ENCODE measurements around the gene LPAR1. TPM values are rescaled to one million over a fixed set of nuclear protein-coding genes. Genes with fewer than 3 reads are reported as not detected.

The LPAR1 gene
- total RNA-seq, 2 donors from 2014 or later: 5.0 to 5.9 TPM

DNA sequence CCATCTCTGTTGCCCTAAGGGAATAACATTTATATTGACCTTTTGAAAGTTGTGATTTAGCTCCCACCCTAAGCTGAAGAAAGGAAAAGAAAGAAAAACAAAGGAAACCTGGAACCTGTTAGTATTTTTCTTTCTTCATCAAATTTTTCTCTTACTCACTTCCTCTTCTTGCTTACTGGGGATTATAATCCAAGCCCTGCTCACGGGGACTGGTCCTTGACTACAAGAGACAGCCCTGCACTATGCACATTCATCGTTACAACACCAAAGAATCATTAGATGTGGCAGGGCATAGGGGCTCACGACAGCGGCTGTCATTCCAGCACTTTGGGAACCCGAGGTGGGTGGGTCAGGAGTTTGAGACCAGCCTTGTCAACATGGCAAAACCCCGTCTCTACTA, 37.8 kb upstream of the LPAR1 start:
- Mint-ChIP-seq H3K4me1 (no peaks in the 10 kb centered on the region), H3K27me3 (ENCODE audit: insufficient read depth) (peaks cover 2% of the 10 kb centered on the region), H3K4me3 (no peak overlapping the region), H3K27ac (no peak overlapping the region), H3K36me3 (ENCODE audit: low read depth) (no peaks in the 10 kb centered on the region), H3K9me3 (peaks cover 5% of the 10 kb centered on the region)
- no peak for TF ChIP-seq CTCF (conservative IDR thresholded peaks at IDR 0.05)
- 95 to 100% methylated on average over 2 to 6 of the region's 6 CpGs for WGBS, 2 experiments (ENCODE audit: insufficient coverage in 1 of 2, insufficient read length in 1 of 2)
- Histone ChIP-seq H3K4me1 (ENCODE audit: control insufficient read depth, insufficient read depth, low read length) (no peaks in the 10 kb centered on the region), H3K9ac (ENCODE audit: extremely low read depth, low read length, poor library complexity, severe bottlenecking) (no peak overlapping the region), H3K9me3 (ENCODE audit: control insufficient read depth, low read length) (no peaks in the 10 kb centered on the region), H3K36me3 (ENCODE audit: control insufficient read depth, insufficient read depth, low read length) (no peaks in the 10 kb centered on the region), H3K27ac (ENCODE audit: low read depth, low read length) (no peak overlapping the region), H3K4me3 (ENCODE audit: low read length) (no peak overlapping the region), H3K27me3 (ENCODE audit: control insufficient read depth, insufficient read depth, low read length, poor library complexity, severe bottlenecking) (no peaks in the 10 kb centered on the region)
- DNase-seq: no peak

- TF ChIP-seq CTCF (conservative IDR thresholded peaks at IDR 0.05): peak; percentile 43
- Histone ChIP-seq H3K36me3 (ENCODE audit: control insufficient read depth, insufficient read depth, low read length) (no peaks in the 10 kb centered on the region), H3K27me3 (ENCODE audit: control insufficient read depth, insufficient read depth, low read length, poor library complexity, severe bottlenecking) (no peaks in the 10 kb centered on the region), H3K27ac (ENCODE audit: low read depth, low read length) (no peak overlapping the region), H3K9ac (ENCODE audit: extremely low read depth, low read length, poor library complexity, severe bottlenecking) (no peak overlapping the region), H3K9me3 (ENCODE audit: control insufficient read depth, low read length) (no peaks in the 10 kb centered on the region), H3K4me3 (ENCODE audit: low read length) (no peak overlapping the region), H3K4me1 (ENCODE audit: control insufficient read depth, insufficient read depth, low read length) (no peaks in the 10 kb centered on the region)
- Mint-ChIP-seq H3K27ac (no peak overlapping the region), H3K4me3 (no peak overlapping the region), H3K9me3 (no peaks in the 10 kb centered on the region), H3K4me1 (no peaks in the 10 kb centered on the region), H3K27me3 (ENCODE audit: insufficient read depth) (peaks cover 2% of the 10 kb centered on the region), H3K36me3 (ENCODE audit: low read depth) (no peaks in the 10 kb centered on the region)
- no peak for DNase-seq
- WGBS, 2 experiments (ENCODE audit: insufficient coverage in 1 of 2, insufficient read length in 1 of 2): 85% methylated on average over 3 of the region's 3 CpGs; no CpG with 5 or more reads in 1 of the 2 experiments
These were observed 36.1 kb upstream of the LPAR1 start for GRCh38 chr9:111074395-111074794.

DNA sequence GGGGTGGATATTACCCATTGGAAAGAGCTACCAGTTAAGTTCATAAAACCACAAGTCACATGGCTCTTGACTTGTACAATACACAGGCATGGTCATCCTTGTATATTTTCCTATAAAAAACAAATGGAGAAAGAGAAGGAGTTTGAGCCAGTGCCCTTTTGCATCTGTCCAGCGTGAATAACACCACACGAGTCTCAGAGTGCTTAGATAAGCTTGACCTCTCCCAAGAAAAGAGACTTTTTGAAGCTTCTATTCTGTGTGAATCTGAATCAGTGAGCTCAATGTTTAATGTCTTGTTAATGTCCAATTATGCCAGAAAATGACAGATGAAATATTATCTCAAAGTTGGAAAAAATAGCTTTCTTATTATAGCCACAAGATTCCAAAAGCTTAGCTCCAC, 30.9 kb upstream of the LPAR1 start:
- no peaks in the 10 kb centered on the region for H3K9me3 ChIP-seq (ENCODE audit: control insufficient read depth, low read length)
- H3K4me1 ChIP-seq (ENCODE audit: control insufficient read depth, insufficient read depth, low read length): no peaks in the 10 kb centered on the region
- H3K4me3 Mint-ChIP-seq: no peak overlapping the region
- TF ChIP-seq CTCF (conservative IDR thresholded peaks at IDR 0.05): no peak
- H3K9ac ChIP-seq (ENCODE audit: extremely low read depth, low read length, poor library complexity, severe bottlenecking): no peak overlapping the region
- no peak overlapping the region for H3K27ac Mint-ChIP-seq
- 92 to 97% methylated on average over 2 of the region's 2 CpGs for WGBS, 2 experiments (ENCODE audit: insufficient coverage in 1 of 2, insufficient read length in 1 of 2)
- H3K4me3 ChIP-seq (ENCODE audit: low read length): no peak overlapping the region
- no peaks in the 10 kb centered on the region for H3K27me3 ChIP-seq (ENCODE audit: control insufficient read depth, insufficient read depth, low read length, poor library complexity, severe bottlenecking)
- no peaks in the 10 kb centered on the region for H3K36me3 ChIP-seq (ENCODE audit: control insufficient read depth, insufficient read depth, low read length)
- H3K36me3 Mint-ChIP-seq (ENCODE audit: low read depth): no peaks in the 10 kb centered on the region
- no peak overlapping the region for H3K27ac ChIP-seq (ENCODE audit: low read depth, low read length)
- no peaks in the 10 kb centered on the region for H3K27me3 Mint-ChIP-seq (ENCODE audit: insufficient read depth)
- no peaks in the 10 kb centered on the region for H3K4me1 Mint-ChIP-seq
- no peak for DNase-seq
- H3K9me3 Mint-ChIP-seq: no peaks in the 10 kb centered on the region

All from endodermal cell (in vitro differentiated cells).